GM12878 (cell line): ENCODE data around the gene DCPS. TPM values are rescaled to one million over a fixed set of nuclear protein-coding genes. Genes with fewer than 3 reads are reported as not detected.
A peak's percentile ranks its signal among the peaks of the same experiment; 100 is the strongest.

Experiments used
- BHLHE40 ChIP-seq, 2 experiments: fragments of 450-650 bp in 1 of 2; IDR thresholded peaks; 2 replicates each; pipeline ENCODE4 v1.6.1; 2011 to 2017; ENCODE audit warnings: low read depth in 2 of 2, borderline replicate concordance in 1 of 2, improper control_type of control experiment in 1 of 2, low read length in 1 of 2, mild to moderate bottlenecking in 1 of 2
- CBFB ChIP-seq: IDR thresholded peaks from 2 replicates; pipeline ENCODE4 v1.6.1; 2016; ENCODE audit warnings: antibody characterized with exemption, low read depth
- CREB1 ChIP-seq: IDR thresholded peaks from 2 replicates; pipeline ENCODE4 v1.6.1; 2012; ENCODE audit warnings: low read depth, mild to moderate bottlenecking, inconsistent platforms
- HDAC2 ChIP-seq: fragments of 200-600 bp; sonication (generic); IDR thresholded peaks from 2 replicates; pipeline ENCODE4 v1.6.1; 2017
- MEF2B ChIP-seq: fragments of 450-650 bp; IDR thresholded peaks from 2 replicates; pipeline ENCODE4 v1.6.1; 2018; ENCODE audit warnings: mild to moderate bottlenecking, moderate library complexity; ENCODE audit not compliant: partially characterized antibody, poor library complexity, severe bottlenecking
- MTA3 ChIP-seq: IDR thresholded peaks from 2 replicates; pipeline ENCODE4 v1.6.1; 2012; ENCODE audit warnings: low read length, inconsistent platforms, borderline replicate concordance
- NBN ChIP-seq: fragments of 450-650 bp; IDR thresholded peaks from 2 replicates; pipeline ENCODE4 v1.6.1; 2016
- PAX5 ChIP-seq: IDR thresholded peaks from 2 replicates; pipeline ENCODE4 v1.6.1; 2011; ENCODE audit warnings: low read depth, low read length, borderline replicate concordance
- RB1 ChIP-seq: fragments of 450-650 bp; formaldehyde crosslinking; IDR thresholded peaks from 2 replicates; pipeline ENCODE4 v1.6.1; 2017; ENCODE audit warnings: mild to moderate bottlenecking, borderline replicate concordance
- RFX5 ChIP-seq: IDR thresholded peaks from 2 replicates; pipeline ENCODE4 v1.6.1; 2011; ENCODE audit warnings: low read depth, low read length, improper control_type of control experiment
- SMC3 ChIP-seq: IDR thresholded peaks from 2 replicates; pipeline ENCODE4 v1.6.1; 2011; ENCODE audit warnings: low read length, improper control_type of control experiment, borderline replicate concordance
- TAF1 ChIP-seq: IDR thresholded peaks from 2 replicates; pipeline ENCODE4 v1.6.1; 2011; ENCODE audit warnings: mild to moderate bottlenecking, low read depth, low read length, borderline replicate concordance
- TCF3 ChIP-seq: IDR thresholded peaks from 2 replicates; pipeline ENCODE4 v1.6.1; 2012; ENCODE audit warnings: low read depth, mild to moderate bottlenecking, low read length, borderline replicate concordance; ENCODE audit not compliant: insufficient read depth
- ZNF207 ChIP-seq: fragments of 450-650 bp; IDR thresholded peaks from 2 replicates; pipeline ENCODE4 v1.6.1; 2014; ENCODE audit warnings: antibody characterized with exemption, mild to moderate bottlenecking, borderline replicate concordance
- ZNF217 ChIP-seq: fragments of 450-650 bp; IDR thresholded peaks from 2 replicates; pipeline ENCODE4 v1.6.1; 2017; ENCODE audit warnings: antibody characterized with exemption, mild to moderate bottlenecking
- ZNF384 ChIP-seq: IDR thresholded peaks from 2 replicates; pipeline ENCODE4 v1.6.1; 2012; ENCODE audit warnings: low read depth, mild to moderate bottlenecking, low read length, improper control_type of control experiment, borderline replicate concordance
- polyA plus RNA-seq, 11 experiments: library from polyadenylated mRNA; depleted of rRNA in 4 of 11; unstranded in 6 of 11; stranded (reverse) in 5 of 11; fragments of >200 nt; fragmentation: Nextera tagmentation in 4 of 11; fragmentation: Illumina TruSeq in 1 of 11; extraction: Ambion mirVana in 4 of 11; extraction: Trizol in 1 of 11; gene quantifications; 1 replicate in 1 of 11; 2 replicates in 10 of 11; pipeline versions ENCODE4 v1.2.1 to v1.2.3, GENCODE V29; 2011 to 2016; ENCODE audit warnings: inconsistent platforms in 2 of 11, missing spikeins in 2 of 11, low read depth in 1 of 11
- total RNA-seq, 4 experiments: library from RNA; depleted of rRNA in 3 of 4; stranded (reverse); fragments of >200 nt in 3 of 4; fragmentation: Illumina TruSeq in 1 of 4; extraction: Trizol in 1 of 4; gene quantifications; 2 replicates each; pipeline versions ENCODE4 v1.2.1 to v1.2.3, GENCODE V29; 2013 to 2021
- TF ChIP-seq, protein P1 (sequence below): fragments of 450-650 bp; IDR thresholded peaks from 2 replicates; pipeline ENCODE4 v1.6.1; 2014; ENCODE audit warnings: mild to moderate bottlenecking
- TF ChIP-seq, protein P2 (sequence below): IDR thresholded peaks from 2 replicates; pipeline ENCODE4 v1.6.1; 2012; ENCODE audit warnings: low read depth, low read length, improper control_type of control experiment
- TF ChIP-seq, protein P3 (sequence below): IDR thresholded peaks from 2 replicates; pipeline ENCODE4 v1.6.1; 2011; ENCODE audit warnings: borderline replicate concordance, low read depth, mild to moderate bottlenecking, moderate library complexity, mixed read lengths, low read length; ENCODE audit not compliant: insufficient read depth; ENCODE audit errors: extremely low read length
- TF ChIP-seq, protein P4 (sequence below): IDR thresholded peaks from 2 replicates; pipeline ENCODE4 v1.6.1; 2012; ENCODE audit warnings: low read depth, low read length, improper control_type of control experiment
- TF ChIP-seq, protein P5 (sequence below): IDR thresholded peaks from 2 replicates; pipeline ENCODE4 v1.6.1; 2012; ENCODE audit warnings: mild to moderate bottlenecking, low read depth, low read length
- TF ChIP-seq, protein P6 (sequence below): IDR thresholded peaks from 2 replicates; pipeline ENCODE4 v1.6.1; 2011; ENCODE audit warnings: low read depth, mild to moderate bottlenecking, low read length, moderate library complexity, borderline replicate concordance; ENCODE audit errors: extremely low read depth

DCPS gene
- total and polyA plus RNA-seq, 10 of the 15 experiments (the other 5 are each of a cell fraction or from before 2014, with no cell fraction given), result 23.5 to 101 (median 67.4) TPM

DNA sequence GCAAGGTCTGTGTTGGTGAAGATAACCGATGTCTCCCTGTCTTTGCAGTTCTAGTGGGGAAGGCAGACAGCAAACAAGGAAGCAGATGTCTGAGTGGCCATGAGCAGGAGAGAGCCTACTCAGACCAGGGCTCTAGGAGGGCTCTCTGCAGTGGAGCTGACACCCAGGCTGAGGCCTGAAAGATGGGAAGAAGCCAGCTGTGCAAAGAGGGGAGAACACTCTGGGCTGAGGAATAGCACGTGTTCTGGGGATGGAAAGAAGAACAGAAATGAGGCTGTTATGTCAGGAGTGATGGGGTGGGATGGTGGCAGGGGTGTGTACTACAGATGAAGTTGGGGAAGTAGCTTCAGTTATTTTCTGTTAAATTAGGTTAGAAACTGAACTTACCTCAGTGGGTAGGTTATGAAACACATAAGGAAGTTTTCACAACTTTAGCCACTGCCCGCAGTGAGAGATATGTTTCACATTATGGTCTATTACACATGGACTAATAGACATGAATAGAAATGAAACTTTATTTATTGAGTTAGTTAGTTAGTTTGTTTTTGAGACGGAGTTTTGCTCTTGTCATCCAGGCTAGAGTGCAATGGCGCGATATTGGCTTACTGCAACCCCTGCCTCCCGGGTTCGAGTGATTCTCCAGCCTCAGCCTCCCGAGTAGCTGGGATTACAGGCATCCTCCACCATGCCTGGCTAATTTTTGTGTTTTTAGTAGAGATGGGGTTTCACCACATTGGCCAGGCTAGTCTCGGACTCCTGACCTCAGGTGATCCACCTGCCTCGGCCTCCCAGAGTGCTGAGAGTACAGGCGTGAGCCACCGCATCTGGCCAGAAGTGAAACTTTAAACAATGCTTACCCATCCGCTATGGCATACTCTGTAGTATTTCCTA lies 7.8 kb downstream of the DCPS start (continued):
- TF ChIP-seq, protein P1, sequence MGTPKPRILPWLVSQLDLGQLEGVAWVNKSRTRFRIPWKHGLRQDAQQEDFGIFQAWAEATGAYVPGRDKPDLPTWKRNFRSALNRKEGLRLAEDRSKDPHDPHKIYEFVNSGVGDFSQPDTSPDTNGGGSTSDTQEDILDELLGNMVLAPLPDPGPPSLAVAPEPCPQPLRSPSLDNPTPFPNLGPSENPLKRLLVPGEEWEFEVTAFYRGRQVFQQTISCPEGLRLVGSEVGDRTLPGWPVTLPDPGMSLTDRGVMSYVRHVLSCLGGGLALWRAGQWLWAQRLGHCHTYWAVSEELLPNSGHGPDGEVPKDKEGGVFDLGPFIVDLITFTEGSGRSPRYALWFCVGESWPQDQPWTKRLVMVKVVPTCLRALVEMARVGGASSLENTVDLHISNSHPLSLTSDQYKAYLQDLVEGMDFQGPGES, result no peak
- TF ChIP-seq, protein P2, sequence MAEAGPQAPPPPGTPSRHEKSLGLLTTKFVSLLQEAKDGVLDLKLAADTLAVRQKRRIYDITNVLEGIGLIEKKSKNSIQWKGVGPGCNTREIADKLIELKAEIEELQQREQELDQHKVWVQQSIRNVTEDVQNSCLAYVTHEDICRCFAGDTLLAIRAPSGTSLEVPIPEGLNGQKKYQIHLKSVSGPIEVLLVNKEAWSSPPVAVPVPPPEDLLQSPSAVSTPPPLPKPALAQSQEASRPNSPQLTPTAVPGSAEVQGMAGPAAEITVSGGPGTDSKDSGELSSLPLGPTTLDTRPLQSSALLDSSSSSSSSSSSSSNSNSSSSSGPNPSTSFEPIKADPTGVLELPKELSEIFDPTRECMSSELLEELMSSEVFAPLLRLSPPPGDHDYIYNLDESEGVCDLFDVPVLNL, result no peak
- no peak for TF ChIP-seq TAF1
- TF ChIP-seq RFX5, result no peak
- TF ChIP-seq SMC3, result no peak
- no peak for TF ChIP-seq ZNF384
- TF ChIP-seq ZNF207, result no peak
- TF ChIP-seq MTA3, result no peak
- TF ChIP-seq, protein P3, sequence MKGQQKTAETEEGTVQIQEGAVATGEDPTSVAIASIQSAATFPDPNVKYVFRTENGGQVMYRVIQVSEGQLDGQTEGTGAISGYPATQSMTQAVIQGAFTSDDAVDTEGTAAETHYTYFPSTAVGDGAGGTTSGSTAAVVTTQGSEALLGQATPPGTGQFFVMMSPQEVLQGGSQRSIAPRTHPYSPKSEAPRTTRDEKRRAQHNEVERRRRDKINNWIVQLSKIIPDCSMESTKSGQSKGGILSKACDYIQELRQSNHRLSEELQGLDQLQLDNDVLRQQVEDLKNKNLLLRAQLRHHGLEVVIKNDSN, result no peak
- TF ChIP-seq CBFB, result no peak
- 0 out of 2 replicates have a peak, but pooled peaks have one; percentile 15 for TF ChIP-seq PAX5
- TF ChIP-seq ZNF217, result peak; percentile 64
- peak; percentile 43 to 77; a peak in 3 of 4 replicates for TF ChIP-seq BHLHE40 (IDR thresholded peaks at IDR 0.05; ENCODE audit: borderline replicate concordance in 1 of 2, low read depth in 2 of 2, low read length in 1 of 2)
- TF ChIP-seq, protein P4, sequence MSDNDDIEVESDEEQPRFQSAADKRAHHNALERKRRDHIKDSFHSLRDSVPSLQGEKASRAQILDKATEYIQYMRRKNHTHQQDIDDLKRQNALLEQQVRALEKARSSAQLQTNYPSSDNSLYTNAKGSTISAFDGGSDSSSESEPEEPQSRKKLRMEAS, result no peak
- no peak for TF ChIP-seq TCF3
- TF ChIP-seq, protein P5, sequence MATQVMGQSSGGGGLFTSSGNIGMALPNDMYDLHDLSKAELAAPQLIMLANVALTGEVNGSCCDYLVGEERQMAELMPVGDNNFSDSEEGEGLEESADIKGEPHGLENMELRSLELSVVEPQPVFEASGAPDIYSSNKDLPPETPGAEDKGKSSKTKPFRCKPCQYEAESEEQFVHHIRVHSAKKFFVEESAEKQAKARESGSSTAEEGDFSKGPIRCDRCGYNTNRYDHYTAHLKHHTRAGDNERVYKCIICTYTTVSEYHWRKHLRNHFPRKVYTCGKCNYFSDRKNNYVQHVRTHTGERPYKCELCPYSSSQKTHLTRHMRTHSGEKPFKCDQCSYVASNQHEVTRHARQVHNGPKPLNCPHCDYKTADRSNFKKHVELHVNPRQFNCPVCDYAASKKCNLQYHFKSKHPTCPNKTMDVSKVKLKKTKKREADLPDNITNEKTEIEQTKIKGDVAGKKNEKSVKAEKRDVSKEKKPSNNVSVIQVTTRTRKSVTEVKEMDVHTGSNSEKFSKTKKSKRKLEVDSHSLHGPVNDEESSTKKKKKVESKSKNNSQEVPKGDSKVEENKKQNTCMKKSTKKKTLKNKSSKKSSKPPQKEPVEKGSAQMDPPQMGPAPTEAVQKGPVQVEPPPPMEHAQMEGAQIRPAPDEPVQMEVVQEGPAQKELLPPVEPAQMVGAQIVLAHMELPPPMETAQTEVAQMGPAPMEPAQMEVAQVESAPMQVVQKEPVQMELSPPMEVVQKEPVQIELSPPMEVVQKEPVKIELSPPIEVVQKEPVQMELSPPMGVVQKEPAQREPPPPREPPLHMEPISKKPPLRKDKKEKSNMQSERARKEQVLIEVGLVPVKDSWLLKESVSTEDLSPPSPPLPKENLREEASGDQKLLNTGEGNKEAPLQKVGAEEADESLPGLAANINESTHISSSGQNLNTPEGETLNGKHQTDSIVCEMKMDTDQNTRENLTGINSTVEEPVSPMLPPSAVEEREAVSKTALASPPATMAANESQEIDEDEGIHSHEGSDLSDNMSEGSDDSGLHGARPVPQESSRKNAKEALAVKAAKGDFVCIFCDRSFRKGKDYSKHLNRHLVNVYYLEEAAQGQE, result no peak
- no peak for TF ChIP-seq HDAC2
- peak; percentile 41 for TF ChIP-seq MEF2B
- TF ChIP-seq RB1, result no peak
- TF ChIP-seq NBN, result no peak
- TF ChIP-seq, protein P6, sequence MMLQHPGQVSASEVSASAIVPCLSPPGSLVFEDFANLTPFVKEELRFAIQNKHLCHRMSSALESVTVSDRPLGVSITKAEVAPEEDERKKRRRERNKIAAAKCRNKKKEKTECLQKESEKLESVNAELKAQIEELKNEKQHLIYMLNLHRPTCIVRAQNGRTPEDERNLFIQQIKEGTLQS, result no peak
- TF ChIP-seq CREB1, result 0 out of 2 replicates have a peak, but pooled peaks have one; percentile 10
